GM18861 (cell line): ENCODE measurements around the gene IFFO2.

ENCODE experiments used
- ATAC-seq: cut with Tn5 transposase; IDR thresholded peaks from one replicate; pipeline ENCODE4 v1.9.1; 2021; ENCODE audit not compliant: unreplicated experiment

IFFO2 gene

GRCh38 chr1:18921516-18922251 is 34.8 kb downstream of the IFFO2 start:
- ATAC-seq, result no peak

- ATAC-seq, result no peak
These were observed 35.5 kb downstream of the IFFO2 start for GRCh38 chr1:18920931-18921330.

- ATAC-seq, result no peak
These were observed 36.5 kb downstream of the IFFO2 start for GRCh38 chr1:18919956-18920355.

- no peak for ATAC-seq
These were observed 37.1 kb downstream of the IFFO2 start for GRCh38 chr1:18919197-18919905.

GRCh38 chr1:18918417-18918816 is 38.1 kb downstream of the IFFO2 start:
- no peak for ATAC-seq

- no peak for ATAC-seq
These were observed 39.2 kb downstream of the IFFO2 start for GRCh38 chr1:18917071-18917799.

- ATAC-seq, result no peak
These were observed 41.1 kb downstream of the IFFO2 start for GRCh38 chr1:18915341-18915740.

GRCh38 chr1:18913065-18913835 is 43.2 kb downstream of the IFFO2 start:
- no peak for ATAC-seq

GRCh38 chr1:18912550-18912949 is 43.9 kb downstream of the IFFO2 start:
- no peak for ATAC-seq

- ATAC-seq, result no peak
These were observed 47.3 kb downstream of the IFFO2 start for GRCh38 chr1:18908911-18909771.

- ATAC-seq, result no peak
These were observed 48.3 kb downstream of the IFFO2 start for GRCh38 chr1:18907917-18908845.

GRCh38 chr1:18907021-18907916 is 49.2 kb downstream of the IFFO2 start:
- ATAC-seq, result no peak

- ATAC-seq, result no peak
These were observed 53.2 kb downstream of the IFFO2 start for GRCh38 chr1:18903291-18903756.

GRCh38 chr1:18902523-18903290 is 53.8 kb downstream of the IFFO2 start, which contains the start of gene ALDH4A1:
Gene ALDH4A1, minus strand, starts transcription at chr1:18902555. Its CDS starts 32 bp downstream, at chr1:18902523.
- ATAC-seq, result peak; percentile 91

GRCh38 chr1:18901952-18902522 is 54.4 kb downstream of the IFFO2 start:
- ATAC-seq, result no peak

GRCh38 chr1:18901147-18901951 is 55.1 kb downstream of the IFFO2 start:
- ATAC-seq, result no peak
